WTC11 (cell line): Measurements from ENCODE around the gene CASP2.

Experiments used
- NR2C2 ChIP-seq: sonication (generic); formaldehyde crosslinking; IDR thresholded peaks from 2 replicates; pipeline ENCODE4 v1.8.0; 2022; ENCODE audit warnings: mild to moderate bottlenecking, missing genetic modification reagents
- SP1 ChIP-seq: sonication (generic); formaldehyde crosslinking; conservative IDR thresholded peaks from 2 replicates; pipeline ENCODE4 v1.8.1; 2022; ENCODE audit warnings: missing genetic modification reagents
- TEAD4 ChIP-seq: sonication (generic); formaldehyde crosslinking; IDR thresholded peaks from 2 replicates; pipeline ENCODE4 v1.8.0; 2022; ENCODE audit warnings: mild to moderate bottlenecking, missing genetic modification reagents
- TF ChIP-seq, protein P1 (sequence below): sonication (generic); formaldehyde crosslinking; IDR thresholded peaks from 2 replicates; pipeline ENCODE4 v1.8.1; 2022; ENCODE audit warnings: mild to moderate bottlenecking, moderate library complexity, missing genetic modification reagents
- TF ChIP-seq, protein P2 (sequence below): fragments of 200-600 bp; IDR thresholded peaks from 2 replicates; pipeline ENCODE4 v1.8.0; 2022; ENCODE audit warnings: antibody characterized with exemption
- TF ChIP-seq, protein P3 (sequence below): sonication (generic); formaldehyde crosslinking; IDR thresholded peaks from 2 replicates; pipeline ENCODE4 v1.8.0; 2023; ENCODE audit warnings: mild to moderate bottlenecking, missing genetic modification reagents
- TF ChIP-seq, protein P4 (sequence below): fragments of 250-450 bp; sonication (Bioruptor Pico); IDR thresholded peaks from 2 replicates; pipeline ENCODE4 v1.9.0; 2021; ENCODE audit warnings: moderate library complexity, mild to moderate bottlenecking, inconsistent platforms, borderline replicate concordance
- TF ChIP-seq, protein P5 (sequence below): sonication (generic); formaldehyde crosslinking; IDR thresholded peaks from 2 replicates; pipeline ENCODE4 v1.8.1; 2023; ENCODE audit warnings: mild to moderate bottlenecking, missing genetic modification reagents, moderate library complexity
- TF ChIP-seq, protein P6 (sequence below): fragments of 250-450 bp; sonication (Bioruptor Pico); IDR thresholded peaks from 2 replicates; pipeline ENCODE4 v1.8.0; 2021; ENCODE audit warnings: mild to moderate bottlenecking
- TF ChIP-seq, protein P7 (sequence below): sonication (generic); formaldehyde crosslinking; IDR thresholded peaks from 2 replicates; pipeline ENCODE4 v1.8.0; 2023; ENCODE audit warnings: missing genetic modification reagents, mild to moderate bottlenecking, borderline replicate concordance
- TF ChIP-seq, protein P8 (sequence below): sonication (generic); formaldehyde crosslinking; IDR thresholded peaks from 2 replicates; pipeline ENCODE4 v1.8.0; 2022; ENCODE audit warnings: mild to moderate bottlenecking, missing genetic modification reagents

DNA sequence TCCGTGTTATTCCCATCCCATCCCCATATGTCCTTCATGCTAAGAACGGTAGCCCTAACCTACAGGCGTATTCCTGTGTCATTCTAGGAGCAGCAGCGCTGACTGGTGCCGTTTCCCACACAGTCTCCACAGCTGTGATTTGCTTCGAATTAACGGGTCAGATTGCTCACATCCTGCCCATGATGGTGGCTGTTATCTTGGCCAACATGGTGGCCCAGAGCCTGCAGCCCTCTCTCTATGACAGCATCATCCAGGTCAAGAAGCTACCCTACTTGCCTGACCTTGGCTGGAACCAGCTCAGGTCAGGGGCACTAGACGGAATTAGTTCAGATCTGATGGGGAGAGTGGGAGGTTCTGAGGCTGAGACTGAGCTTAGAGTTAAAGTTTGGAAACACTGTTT, 53.7 kb downstream of the CASP2 start:
- TF ChIP-seq, protein P1, sequence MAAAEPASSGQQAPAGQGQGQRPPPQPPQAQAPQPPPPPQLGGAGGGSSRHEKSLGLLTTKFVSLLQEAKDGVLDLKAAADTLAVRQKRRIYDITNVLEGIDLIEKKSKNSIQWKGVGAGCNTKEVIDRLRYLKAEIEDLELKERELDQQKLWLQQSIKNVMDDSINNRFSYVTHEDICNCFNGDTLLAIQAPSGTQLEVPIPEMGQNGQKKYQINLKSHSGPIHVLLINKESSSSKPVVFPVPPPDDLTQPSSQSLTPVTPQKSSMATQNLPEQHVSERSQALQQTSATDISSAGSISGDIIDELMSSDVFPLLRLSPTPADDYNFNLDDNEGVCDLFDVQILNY (CRISPR knock-in tag) = no peak
- no peak for TF ChIP-seq SP1 (CRISPR knock-in tag)
- TF ChIP-seq, protein P2, sequence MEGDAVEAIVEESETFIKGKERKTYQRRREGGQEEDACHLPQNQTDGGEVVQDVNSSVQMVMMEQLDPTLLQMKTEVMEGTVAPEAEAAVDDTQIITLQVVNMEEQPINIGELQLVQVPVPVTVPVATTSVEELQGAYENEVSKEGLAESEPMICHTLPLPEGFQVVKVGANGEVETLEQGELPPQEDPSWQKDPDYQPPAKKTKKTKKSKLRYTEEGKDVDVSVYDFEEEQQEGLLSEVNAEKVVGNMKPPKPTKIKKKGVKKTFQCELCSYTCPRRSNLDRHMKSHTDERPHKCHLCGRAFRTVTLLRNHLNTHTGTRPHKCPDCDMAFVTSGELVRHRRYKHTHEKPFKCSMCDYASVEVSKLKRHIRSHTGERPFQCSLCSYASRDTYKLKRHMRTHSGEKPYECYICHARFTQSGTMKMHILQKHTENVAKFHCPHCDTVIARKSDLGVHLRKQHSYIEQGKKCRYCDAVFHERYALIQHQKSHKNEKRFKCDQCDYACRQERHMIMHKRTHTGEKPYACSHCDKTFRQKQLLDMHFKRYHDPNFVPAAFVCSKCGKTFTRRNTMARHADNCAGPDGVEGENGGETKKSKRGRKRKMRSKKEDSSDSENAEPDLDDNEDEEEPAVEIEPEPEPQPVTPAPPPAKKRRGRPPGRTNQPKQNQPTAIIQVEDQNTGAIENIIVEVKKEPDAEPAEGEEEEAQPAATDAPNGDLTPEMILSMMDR = no peak
- no peak for TF ChIP-seq NR2C2 (CRISPR knock-in tag)
- TF ChIP-seq, protein P3, sequence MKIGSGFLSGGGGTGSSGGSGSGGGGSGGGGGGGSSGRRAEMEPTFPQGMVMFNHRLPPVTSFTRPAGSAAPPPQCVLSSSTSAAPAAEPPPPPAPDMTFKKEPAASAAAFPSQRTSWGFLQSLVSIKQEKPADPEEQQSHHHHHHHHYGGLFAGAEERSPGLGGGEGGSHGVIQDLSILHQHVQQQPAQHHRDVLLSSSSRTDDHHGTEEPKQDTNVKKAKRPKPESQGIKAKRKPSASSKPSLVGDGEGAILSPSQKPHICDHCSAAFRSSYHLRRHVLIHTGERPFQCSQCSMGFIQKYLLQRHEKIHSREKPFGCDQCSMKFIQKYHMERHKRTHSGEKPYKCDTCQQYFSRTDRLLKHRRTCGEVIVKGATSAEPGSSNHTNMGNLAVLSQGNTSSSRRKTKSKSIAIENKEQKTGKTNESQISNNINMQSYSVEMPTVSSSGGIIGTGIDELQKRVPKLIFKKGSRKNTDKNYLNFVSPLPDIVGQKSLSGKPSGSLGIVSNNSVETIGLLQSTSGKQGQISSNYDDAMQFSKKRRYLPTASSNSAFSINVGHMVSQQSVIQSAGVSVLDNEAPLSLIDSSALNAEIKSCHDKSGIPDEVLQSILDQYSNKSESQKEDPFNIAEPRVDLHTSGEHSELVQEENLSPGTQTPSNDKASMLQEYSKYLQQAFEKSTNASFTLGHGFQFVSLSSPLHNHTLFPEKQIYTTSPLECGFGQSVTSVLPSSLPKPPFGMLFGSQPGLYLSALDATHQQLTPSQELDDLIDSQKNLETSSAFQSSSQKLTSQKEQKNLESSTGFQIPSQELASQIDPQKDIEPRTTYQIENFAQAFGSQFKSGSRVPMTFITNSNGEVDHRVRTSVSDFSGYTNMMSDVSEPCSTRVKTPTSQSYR (CRISPR knock-in tag) = no peak
- TF ChIP-seq, protein P4, sequence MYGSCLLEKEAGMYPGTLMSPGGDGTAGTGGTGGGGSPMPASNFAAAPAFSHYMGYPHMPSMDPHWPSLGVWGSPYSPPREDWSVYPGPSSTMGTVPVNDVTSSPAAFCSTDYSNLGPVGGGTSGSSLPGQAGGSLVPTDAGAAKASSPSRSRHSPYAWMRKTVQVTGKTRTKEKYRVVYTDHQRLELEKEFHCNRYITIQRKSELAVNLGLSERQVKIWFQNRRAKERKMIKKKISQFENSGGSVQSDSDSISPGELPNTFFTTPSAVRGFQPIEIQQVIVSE = no peak
- TF ChIP-seq, protein P5, sequence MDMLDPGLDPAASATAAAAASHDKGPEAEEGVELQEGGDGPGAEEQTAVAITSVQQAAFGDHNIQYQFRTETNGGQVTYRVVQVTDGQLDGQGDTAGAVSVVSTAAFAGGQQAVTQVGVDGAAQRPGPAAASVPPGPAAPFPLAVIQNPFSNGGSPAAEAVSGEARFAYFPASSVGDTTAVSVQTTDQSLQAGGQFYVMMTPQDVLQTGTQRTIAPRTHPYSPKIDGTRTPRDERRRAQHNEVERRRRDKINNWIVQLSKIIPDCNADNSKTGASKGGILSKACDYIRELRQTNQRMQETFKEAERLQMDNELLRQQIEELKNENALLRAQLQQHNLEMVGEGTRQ (CRISPR knock-in tag) = no peak
- TF ChIP-seq, protein P6, sequence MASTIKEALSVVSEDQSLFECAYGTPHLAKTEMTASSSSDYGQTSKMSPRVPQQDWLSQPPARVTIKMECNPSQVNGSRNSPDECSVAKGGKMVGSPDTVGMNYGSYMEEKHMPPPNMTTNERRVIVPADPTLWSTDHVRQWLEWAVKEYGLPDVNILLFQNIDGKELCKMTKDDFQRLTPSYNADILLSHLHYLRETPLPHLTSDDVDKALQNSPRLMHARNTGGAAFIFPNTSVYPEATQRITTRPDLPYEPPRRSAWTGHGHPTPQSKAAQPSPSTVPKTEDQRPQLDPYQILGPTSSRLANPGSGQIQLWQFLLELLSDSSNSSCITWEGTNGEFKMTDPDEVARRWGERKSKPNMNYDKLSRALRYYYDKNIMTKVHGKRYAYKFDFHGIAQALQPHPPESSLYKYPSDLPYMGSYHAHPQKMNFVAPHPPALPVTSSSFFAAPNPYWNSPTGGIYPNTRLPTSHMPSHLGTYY (CRISPR knock-in tag) = no peak
- TF ChIP-seq, protein P7, sequence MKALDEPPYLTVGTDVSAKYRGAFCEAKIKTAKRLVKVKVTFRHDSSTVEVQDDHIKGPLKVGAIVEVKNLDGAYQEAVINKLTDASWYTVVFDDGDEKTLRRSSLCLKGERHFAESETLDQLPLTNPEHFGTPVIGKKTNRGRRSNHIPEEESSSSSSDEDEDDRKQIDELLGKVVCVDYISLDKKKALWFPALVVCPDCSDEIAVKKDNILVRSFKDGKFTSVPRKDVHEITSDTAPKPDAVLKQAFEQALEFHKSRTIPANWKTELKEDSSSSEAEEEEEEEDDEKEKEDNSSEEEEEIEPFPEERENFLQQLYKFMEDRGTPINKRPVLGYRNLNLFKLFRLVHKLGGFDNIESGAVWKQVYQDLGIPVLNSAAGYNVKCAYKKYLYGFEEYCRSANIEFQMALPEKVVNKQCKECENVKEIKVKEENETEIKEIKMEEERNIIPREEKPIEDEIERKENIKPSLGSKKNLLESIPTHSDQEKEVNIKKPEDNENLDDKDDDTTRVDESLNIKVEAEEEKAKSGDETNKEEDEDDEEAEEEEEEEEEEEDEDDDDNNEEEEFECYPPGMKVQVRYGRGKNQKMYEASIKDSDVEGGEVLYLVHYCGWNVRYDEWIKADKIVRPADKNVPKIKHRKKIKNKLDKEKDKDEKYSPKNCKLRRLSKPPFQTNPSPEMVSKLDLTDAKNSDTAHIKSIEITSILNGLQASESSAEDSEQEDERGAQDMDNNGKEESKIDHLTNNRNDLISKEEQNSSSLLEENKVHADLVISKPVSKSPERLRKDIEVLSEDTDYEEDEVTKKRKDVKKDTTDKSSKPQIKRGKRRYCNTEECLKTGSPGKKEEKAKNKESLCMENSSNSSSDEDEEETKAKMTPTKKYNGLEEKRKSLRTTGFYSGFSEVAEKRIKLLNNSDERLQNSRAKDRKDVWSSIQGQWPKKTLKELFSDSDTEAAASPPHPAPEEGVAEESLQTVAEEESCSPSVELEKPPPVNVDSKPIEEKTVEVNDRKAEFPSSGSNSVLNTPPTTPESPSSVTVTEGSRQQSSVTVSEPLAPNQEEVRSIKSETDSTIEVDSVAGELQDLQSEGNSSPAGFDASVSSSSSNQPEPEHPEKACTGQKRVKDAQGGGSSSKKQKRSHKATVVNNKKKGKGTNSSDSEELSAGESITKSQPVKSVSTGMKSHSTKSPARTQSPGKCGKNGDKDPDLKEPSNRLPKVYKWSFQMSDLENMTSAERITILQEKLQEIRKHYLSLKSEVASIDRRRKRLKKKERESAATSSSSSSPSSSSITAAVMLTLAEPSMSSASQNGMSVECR (CRISPR knock-in tag) = no peak
- TF ChIP-seq TEAD4 (CRISPR knock-in tag) = no peak
- TF ChIP-seq, protein P8, sequence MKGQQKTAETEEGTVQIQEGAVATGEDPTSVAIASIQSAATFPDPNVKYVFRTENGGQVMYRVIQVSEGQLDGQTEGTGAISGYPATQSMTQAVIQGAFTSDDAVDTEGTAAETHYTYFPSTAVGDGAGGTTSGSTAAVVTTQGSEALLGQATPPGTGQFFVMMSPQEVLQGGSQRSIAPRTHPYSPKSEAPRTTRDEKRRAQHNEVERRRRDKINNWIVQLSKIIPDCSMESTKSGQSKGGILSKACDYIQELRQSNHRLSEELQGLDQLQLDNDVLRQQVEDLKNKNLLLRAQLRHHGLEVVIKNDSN (CRISPR knock-in tag) = no peak
